Ramos (cell line): Measurements from ENCODE around the gene RFX3.

Experiments used
- in situ Hi-C: fragments of 300-500 bp; cut with MboI; formaldehyde crosslinking; loops from one replicate; pipeline ENCODE4 v1.14.3; 2022; ENCODE audit warnings: low sequenced_read_pairs; ENCODE audit not compliant: unreplicated experiment

RFX3 gene

GRCh38 chr9:3525836-3526164 is at the start of gene RFX3:
RFX3 (minus strand) TSS chr9:3526001; CDS start chr9:3395588, 130,413 bp downstream.
- in situ Hi-C loops = no loop called here

GRCh38 chr9:3571500-3571899 is 45.7 kb upstream of the RFX3 start:
- in situ Hi-C loops = no loop called here

DNA sequence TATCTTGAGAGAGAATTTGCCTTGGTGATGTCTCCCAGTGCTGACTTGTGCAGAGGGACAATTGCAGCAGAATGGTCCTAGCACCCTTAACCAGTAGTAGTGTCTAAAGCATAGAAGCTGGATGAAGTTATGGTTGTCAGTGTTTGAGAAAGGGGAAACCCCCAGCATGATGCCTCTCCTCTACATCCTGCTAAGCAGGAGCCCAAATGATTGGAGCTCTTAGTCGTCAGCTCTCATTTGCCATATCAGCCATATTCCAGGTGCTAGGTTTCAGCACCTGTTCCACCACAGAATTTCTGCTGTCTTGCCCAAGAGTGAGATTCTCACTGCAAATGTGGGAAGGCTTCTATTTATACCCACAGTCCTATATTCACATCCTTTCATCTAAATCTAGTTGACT is 43.7 kb upstream of the RFX3 start:
- in situ Hi-C loops = no loop called here

DNA sequence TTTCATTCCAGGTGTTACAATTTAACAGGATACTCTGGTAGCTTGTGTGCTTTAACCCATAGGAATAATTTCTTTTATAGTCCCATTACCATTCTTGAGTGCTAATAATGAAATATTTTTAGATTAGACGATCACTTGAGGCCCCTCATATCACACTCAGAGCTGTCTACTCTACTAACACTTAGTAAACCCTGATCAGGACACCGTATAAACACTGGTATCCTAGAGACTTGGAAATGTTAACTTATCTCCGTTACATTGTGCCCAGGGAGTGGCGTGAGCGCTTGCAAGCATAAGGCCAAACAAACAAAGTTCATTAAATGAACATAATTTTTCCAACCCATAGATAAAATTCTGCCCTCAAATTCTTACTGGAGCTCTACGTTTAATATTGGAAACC is 42.2 kb upstream of the RFX3 start:
- in situ Hi-C loops = no loop called here

- in situ Hi-C loops = no loop called here
Observed at GRCh38 chr9:3553076-3553765, 27.4 kb upstream of the RFX3 start.

GRCh38 chr9:3549225-3549624 is 23.4 kb upstream of the RFX3 start:
- in situ Hi-C loops = no loop called here

GRCh38 chr9:3548648-3549047 is 22.8 kb upstream of the RFX3 start:
- in situ Hi-C loops = no loop called here

DNA sequence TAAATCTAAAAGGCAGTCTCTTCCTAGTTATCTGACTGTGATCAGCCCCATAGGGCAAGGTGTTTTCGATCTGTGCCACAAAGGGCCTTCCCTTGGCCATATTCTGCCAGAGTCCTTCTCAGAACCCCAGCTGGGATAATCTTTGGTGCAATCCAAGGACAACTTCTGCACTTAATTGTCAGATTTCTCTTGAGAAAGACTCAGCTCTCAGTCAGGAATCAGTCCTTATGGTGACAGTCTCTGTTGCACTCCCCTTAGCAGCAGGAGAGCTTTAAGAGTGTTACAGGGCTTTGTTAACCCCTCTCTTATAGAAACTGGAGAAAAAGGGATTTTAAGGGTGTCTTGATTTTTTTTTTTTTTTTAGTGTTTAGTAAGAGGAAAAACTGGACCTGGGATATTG is 15.4 kb upstream of the RFX3 start:
- in situ Hi-C loops = no loop called here

DNA sequence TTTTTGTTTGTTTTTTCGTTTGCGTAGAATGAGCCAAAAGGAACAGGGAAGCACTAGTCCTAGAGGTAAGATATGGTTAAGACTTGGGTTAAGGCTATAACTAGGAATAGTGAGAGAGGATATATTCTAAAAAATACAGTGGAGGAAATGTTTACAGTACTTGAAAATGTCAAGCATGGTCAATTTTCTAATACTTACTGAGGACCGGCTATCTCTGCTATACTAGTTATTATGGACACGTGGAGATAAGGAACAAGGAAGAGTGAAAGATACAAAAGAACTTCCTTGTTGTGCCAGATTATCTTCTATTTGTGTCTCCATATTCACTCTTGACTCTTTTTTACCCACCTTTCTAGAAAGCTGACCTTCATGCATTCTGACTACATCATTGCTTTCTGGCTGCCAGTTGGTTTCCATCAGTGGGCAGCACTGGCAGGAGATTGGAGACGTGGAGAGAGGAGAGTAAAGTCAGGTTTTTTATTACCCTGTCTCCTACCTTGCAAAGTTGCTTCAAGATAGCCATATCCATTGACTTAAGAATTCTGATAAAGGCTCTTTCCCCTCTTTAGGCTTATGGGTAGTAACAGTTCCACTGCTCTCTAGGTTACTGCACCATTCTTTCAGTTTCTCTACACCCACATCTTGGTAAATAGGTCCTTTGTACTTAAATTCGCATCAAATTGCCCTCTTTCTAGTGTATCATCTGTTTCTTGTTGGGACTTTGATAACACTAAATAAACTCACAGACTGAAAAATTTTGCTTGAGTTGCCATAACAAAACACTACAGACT is 9.0 kb upstream of the RFX3 start:
- in situ Hi-C loops = no loop called here

DNA sequence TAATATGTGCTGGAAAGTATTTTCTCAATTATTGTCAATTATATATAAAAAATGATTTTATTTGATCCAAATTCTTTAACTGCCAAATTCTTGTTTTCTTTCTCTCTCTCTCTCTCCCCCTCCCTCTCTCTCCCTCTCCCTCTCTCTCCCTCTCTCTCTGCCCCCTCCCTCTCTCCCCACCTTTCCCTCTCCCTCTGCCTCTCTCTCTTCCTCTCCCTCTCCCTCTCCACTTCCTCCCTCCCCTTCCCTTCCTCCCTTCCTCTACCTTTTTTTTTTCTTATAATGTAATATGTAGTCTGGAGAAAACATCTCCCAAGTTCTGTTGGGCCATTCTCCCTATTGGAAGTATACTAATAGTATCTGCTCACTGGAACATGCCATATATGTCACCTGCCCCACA is 6.4 kb upstream of the RFX3 start:
- in situ Hi-C loops = no loop called here

DNA sequence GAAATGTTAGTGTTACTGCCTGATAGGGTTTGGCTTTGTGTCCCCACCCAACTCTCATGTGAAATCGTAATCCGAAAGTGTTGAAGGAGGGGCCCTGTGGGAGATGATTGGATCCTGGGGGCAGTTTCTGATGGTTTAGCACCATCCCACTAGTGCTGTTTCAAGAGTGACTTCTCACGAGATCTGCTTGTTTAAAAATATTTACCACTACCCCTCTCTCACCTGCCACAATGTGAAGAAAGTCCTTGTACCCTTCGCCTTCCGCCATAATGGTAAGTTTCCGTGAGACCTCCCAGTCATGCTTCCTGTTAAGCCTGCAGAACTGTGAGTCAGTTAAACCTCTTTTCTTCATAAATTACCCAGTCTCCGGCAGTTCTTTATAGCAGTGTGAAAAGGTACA is 2.6 kb upstream of the RFX3 start:
- in situ Hi-C loops = no loop called here

- in situ Hi-C loops = no loop called here
Observed at GRCh38 chr9:3526997-3527940, 1.5 kb upstream of the RFX3 start.

DNA sequence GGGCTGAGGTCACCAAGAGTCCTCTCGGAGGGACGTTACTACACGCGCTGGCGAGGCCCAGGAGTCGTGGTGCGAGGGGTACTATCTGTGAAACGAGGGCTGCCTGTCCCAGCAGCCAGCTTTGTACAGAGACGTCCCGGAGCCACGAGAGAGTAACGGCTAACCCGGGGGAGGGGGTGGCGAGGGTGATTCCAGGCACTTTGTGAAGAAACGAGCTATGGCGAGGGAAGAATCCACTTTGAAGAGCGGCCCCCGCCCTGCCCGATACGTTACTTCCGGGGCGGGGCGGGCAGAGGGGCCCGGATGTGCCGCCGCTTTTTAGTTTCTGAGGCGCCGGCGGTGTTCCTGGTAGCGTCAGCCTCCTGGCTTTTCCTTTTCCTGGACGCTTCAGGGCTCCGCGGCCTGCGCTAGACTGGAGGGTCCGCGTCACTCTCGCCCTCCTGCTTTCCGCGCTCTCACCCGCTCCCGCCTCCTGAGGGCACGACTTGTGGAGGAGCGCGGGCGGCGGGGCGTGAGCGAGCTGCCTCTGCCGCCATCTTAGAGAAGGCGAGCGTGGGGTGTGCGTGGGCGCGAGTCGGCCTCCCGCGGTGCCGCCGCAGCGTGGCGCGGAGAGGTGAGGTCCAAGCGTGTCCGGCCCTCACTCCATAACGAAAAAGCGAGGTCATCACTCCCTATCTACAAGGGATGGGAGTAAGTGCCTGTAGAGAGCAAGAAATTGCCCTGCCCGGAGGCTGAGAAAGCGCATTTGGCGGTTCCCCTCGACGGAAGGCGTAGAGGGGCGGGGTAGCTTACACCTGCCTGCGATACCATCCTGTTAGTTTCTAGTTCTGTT is 580 bp upstream of the RFX3 start:
- in situ Hi-C loops = no loop called here

GRCh38 chr9:3525096-3525835 is 535 bp downstream of the RFX3 start:
- in situ Hi-C loops = no loop called here

DNA sequence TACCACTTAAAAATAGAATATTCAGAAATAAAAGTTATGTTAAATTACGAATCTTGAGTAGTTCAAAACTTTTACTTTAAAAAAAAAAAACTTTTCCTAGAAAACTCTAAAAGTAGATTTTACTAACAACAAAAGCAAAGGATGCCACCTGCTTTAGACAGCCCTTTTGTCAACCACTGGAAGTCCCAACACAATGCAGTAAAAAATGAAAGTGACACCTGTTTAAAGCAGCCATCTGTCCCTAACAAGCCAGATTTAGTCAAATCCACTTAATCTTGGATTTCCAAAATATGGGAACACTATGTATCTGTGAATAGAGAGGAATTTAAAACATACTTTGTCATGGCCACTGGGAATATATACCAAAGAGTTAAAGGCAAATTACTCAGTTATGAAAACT is 3.8 kb downstream of the RFX3 start:
- in situ Hi-C loops = no loop called here

- in situ Hi-C loops = no loop called here
Observed at GRCh38 chr9:3520564-3520963, 5.2 kb downstream of the RFX3 start.

- in situ Hi-C loops = no loop called here
Observed at GRCh38 chr9:3517377-3518048, 8.3 kb downstream of the RFX3 start.

DNA sequence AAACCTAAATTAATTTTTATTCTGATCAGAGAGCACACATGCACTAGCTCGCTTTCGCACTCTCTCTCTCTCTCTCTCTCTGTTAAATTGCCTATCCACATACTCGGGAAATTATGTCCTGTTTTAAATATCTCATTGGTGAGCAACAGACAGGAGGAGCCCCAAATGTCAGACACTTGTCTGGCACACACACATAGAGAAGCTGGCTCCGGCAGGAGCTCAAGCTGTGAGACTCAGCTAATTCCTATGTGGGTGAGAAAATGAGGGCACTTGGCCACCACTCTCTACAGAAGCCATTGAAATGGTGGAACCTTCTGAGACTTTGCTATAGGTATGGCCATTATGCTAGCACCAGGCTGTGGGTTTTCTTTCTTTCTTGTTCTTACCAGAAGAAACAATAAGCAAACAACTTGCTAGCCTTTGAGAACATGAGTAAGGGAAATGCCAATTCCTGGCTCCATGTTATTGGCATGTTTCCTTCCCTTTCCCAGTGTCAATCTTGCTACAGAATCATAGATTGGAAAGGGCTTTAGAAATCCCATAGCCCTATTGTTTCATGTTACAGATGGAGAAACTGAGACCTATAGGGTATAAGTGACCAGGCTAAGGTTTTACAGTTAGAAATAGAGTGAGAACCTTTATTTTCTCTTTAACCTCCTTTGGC is 9.0 kb downstream of the RFX3 start:
- in situ Hi-C loops = no loop called here
